ENCODE measurements around the gene PIEZO1.

- TF ChIP-seq CTCF (IDR thresholded peaks at IDR 0.05; ENCODE audit: extremely low read depth in 1 of 2, insufficient read depth in 1 of 2, low read depth in 1 of 2, low read length in 2 of 2): no peak
- TF ChIP-seq MAX (IDR thresholded peaks at IDR 0.05; ENCODE audit: insufficient read depth, insufficient read length): no peak
These were observed 32.5 kb downstream of the PIEZO1 start for GRCh38 chr16:88752386-88753002.
